Activated T-helper 17 cell treated with anti-CD3 and anti-CD28 coated beads, Interleukin-2, amount 50 U/mL, for 72 hours (primary cell): ENCODE results near the gene LSAMP. TPM values are rescaled to one million over a fixed set of nuclear protein-coding genes. Genes with fewer than 3 reads are reported as not detected.
"Not testable (repeated sequence)": the region's sequence is repeated elsewhere in the genome, so short reads cannot be mapped to it uniquely, and the experiment has no call there.

Experiments
- ATAC-seq: fragments of 150-1000 bp; cut with Tn5 transposase; replicated peaks from 2 replicates; pipeline ENCODE4 v1.10.0; 2021; ENCODE audit warnings: mild to moderate bottlenecking, moderate library complexity
- H3K27ac Mint-ChIP-seq: one replicate; pipeline ENCODE4 v1.8.0; 2022; ENCODE audit warnings: mixed read lengths
- H3K27me3 Mint-ChIP-seq: one replicate; pipeline ENCODE4 v1.8.0; 2022; ENCODE audit warnings: mixed read lengths
- H3K36me3 Mint-ChIP-seq: one replicate; pipeline ENCODE4 v1.8.0; 2022; ENCODE audit warnings: low read depth, mild to moderate bottlenecking, mixed read lengths
- H3K4me1 Mint-ChIP-seq: one replicate; pipeline ENCODE4 v1.8.0; 2022; ENCODE audit warnings: mixed read lengths
- H3K4me3 Mint-ChIP-seq: one replicate; pipeline ENCODE4 v1.8.0; 2022; ENCODE audit warnings: mild to moderate bottlenecking, mixed read lengths
- H3K9me3 Mint-ChIP-seq: one replicate; pipeline ENCODE4 v1.8.0; 2022; ENCODE audit warnings: mixed read lengths
- total RNA-seq, 2 donors: library from RNA; stranded (reverse); gene quantifications; one replicate each; pipeline ENCODE4 v1.2.3, GENCODE V29; 2022

The LSAMP gene
- total RNA-seq, 2 donors from 2014 or later, result not detected

GRCh38 chr3:116103868-116104530, 341.3 kb downstream of the LSAMP start:
- Mint-ChIP-seq H3K4me1 (no peaks in the 10 kb centered on the region), H3K27ac (no peak overlapping the region), H3K36me3 (no peaks in the 10 kb centered on the region), H3K9me3 (no peaks in the 10 kb centered on the region), H3K4me3 (no peak overlapping the region), H3K27me3 (no peaks in the 10 kb centered on the region)
- ATAC-seq, result no peak

- Mint-ChIP-seq H3K27ac (no peak overlapping the region), H3K36me3 (no peaks in the 10 kb centered on the region), H3K4me1 (no peaks in the 10 kb centered on the region), H3K9me3 (no peaks in the 10 kb centered on the region), H3K27me3 (no peaks in the 10 kb centered on the region), H3K4me3 (no peak overlapping the region)
- no peak for ATAC-seq
These were observed 343.2 kb downstream of the LSAMP start for GRCh38 chr3:116102037-116102436.

GRCh38 chr3:116097226-116097625, 348.1 kb downstream of the LSAMP start:
- Mint-ChIP-seq H3K4me3 (no peak overlapping the region), H3K9me3 (no peaks in the 10 kb centered on the region), H3K27me3 (no peaks in the 10 kb centered on the region), H3K4me1 (no peaks in the 10 kb centered on the region), H3K27ac (no peak overlapping the region), H3K36me3 (no peaks in the 10 kb centered on the region)
- no peak for ATAC-seq

GRCh38 chr3:116096631-116097030, 348.7 kb downstream of the LSAMP start:
- Mint-ChIP-seq H3K27me3 (no peaks in the 10 kb centered on the region), H3K4me3 (no peak overlapping the region), H3K27ac (no peak overlapping the region), H3K9me3 (no peaks in the 10 kb centered on the region), H3K36me3 (no peaks in the 10 kb centered on the region), H3K4me1 (no peaks in the 10 kb centered on the region)
- no peak for ATAC-seq

GRCh38 chr3:116093374-116093773, 351.9 kb downstream of the LSAMP start:
- H3K4me3 Mint-ChIP-seq, result no peak overlapping the region
- no peaks in the 10 kb centered on the region for H3K4me1 Mint-ChIP-seq
- no peaks in the 10 kb centered on the region for H3K9me3 Mint-ChIP-seq
- H3K27me3 Mint-ChIP-seq, result no peaks in the 10 kb centered on the region
- no peak for ATAC-seq
- no peak overlapping the region for H3K27ac Mint-ChIP-seq
- no peaks in the 10 kb centered on the region for H3K36me3 Mint-ChIP-seq

DNA sequence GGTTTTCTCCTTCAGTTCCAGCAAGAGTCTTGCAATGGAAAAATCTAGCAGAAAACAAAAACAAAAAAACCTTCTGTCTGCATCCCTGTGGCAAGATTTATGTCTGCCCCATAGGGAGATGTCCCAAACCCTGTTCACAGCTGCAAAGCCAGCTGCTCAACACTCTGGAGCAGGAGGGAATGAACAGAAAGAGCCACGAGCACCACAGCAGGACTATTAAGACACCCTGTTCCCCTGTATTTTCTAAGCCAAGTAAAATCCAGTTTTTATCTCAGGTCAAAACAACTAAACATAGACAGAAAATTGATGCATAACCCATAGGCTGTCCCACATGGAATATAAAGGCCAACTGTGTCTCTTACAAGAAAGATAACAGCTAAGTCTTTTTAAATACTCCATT, 357.9 kb downstream of the LSAMP start:
- Mint-ChIP-seq H3K9me3 (no peaks in the 10 kb centered on the region), H3K27ac (no peak overlapping the region), H3K4me3 (no peak overlapping the region), H3K4me1 (no peaks in the 10 kb centered on the region), H3K27me3 (no peaks in the 10 kb centered on the region), H3K36me3 (no peaks in the 10 kb centered on the region)
- ATAC-seq, result no peak

- Mint-ChIP-seq H3K9me3 (no peaks in the 10 kb centered on the region), H3K27ac (no peak overlapping the region), H3K4me3 (no peak overlapping the region), H3K4me1 (no peaks in the 10 kb centered on the region), H3K27me3 (no peaks in the 10 kb centered on the region), H3K36me3 (no peaks in the 10 kb centered on the region)
- ATAC-seq, result no peak
These were observed 360.1 kb downstream of the LSAMP start for GRCh38 chr3:116084999-116085791.

GRCh38 chr3:116083683-116084082, 361.6 kb downstream of the LSAMP start:
- H3K9me3 Mint-ChIP-seq, result no peaks in the 10 kb centered on the region
- no peaks in the 10 kb centered on the region for H3K36me3 Mint-ChIP-seq
- no peak for ATAC-seq
- no peak overlapping the region for H3K4me3 Mint-ChIP-seq
- no peak overlapping the region for H3K27ac Mint-ChIP-seq
- H3K27me3 Mint-ChIP-seq, result peaks cover 3% of the 10 kb centered on the region
- H3K4me1 Mint-ChIP-seq, result no peaks in the 10 kb centered on the region

DNA sequence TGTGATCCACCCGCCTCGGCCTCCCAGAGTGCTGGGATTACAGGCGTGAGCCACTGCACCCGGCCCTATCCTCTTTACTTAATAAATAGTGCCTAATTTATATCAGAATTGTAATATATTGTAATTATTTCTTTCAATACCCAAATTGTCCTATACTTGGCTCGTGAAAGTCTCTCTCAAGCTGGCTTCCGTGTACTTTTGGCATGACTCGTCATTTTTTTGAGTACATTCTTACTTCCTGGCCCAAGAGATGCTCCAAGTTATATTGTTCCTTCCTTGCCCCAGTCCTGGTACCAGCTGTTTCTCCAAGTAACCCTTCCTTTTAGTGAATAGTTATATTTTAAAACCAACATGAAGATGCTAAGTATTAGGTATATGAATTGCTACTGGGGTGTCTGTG, 366.7 kb downstream of the LSAMP start:
- H3K27me3 Mint-ChIP-seq, result peaks cover 8% of the 10 kb centered on the region
- ATAC-seq, result no peak
- H3K36me3 Mint-ChIP-seq, result no peaks in the 10 kb centered on the region
- no peak overlapping the region for H3K4me3 Mint-ChIP-seq
- peaks cover 5% of the 10 kb centered on the region for H3K9me3 Mint-ChIP-seq
- no peaks in the 10 kb centered on the region for H3K4me1 Mint-ChIP-seq
- no peak overlapping the region for H3K27ac Mint-ChIP-seq

- H3K4me1 Mint-ChIP-seq, result no peaks in the 10 kb centered on the region
- H3K27me3 Mint-ChIP-seq, result peaks cover 8% of the 10 kb centered on the region
- H3K4me3 Mint-ChIP-seq, result no peak overlapping the region
- ATAC-seq, result no peak
- H3K9me3 Mint-ChIP-seq, result peaks cover 5% of the 10 kb centered on the region
- no peak overlapping the region for H3K27ac Mint-ChIP-seq
- no peaks in the 10 kb centered on the region for H3K36me3 Mint-ChIP-seq
These were observed 367.7 kb downstream of the LSAMP start for GRCh38 chr3:116077557-116077956.

- H3K4me3 Mint-ChIP-seq, result no peak overlapping the region
- H3K36me3 Mint-ChIP-seq, result no peaks in the 10 kb centered on the region
- H3K27me3 Mint-ChIP-seq, result peaks cover 8% of the 10 kb centered on the region
- H3K4me1 Mint-ChIP-seq, result no peaks in the 10 kb centered on the region
- H3K27ac Mint-ChIP-seq, result no peak overlapping the region
- H3K9me3 Mint-ChIP-seq, result peaks cover 5% of the 10 kb centered on the region
- no peak for ATAC-seq
These were observed 368.2 kb downstream of the LSAMP start for GRCh38 chr3:116077059-116077458.

DNA sequence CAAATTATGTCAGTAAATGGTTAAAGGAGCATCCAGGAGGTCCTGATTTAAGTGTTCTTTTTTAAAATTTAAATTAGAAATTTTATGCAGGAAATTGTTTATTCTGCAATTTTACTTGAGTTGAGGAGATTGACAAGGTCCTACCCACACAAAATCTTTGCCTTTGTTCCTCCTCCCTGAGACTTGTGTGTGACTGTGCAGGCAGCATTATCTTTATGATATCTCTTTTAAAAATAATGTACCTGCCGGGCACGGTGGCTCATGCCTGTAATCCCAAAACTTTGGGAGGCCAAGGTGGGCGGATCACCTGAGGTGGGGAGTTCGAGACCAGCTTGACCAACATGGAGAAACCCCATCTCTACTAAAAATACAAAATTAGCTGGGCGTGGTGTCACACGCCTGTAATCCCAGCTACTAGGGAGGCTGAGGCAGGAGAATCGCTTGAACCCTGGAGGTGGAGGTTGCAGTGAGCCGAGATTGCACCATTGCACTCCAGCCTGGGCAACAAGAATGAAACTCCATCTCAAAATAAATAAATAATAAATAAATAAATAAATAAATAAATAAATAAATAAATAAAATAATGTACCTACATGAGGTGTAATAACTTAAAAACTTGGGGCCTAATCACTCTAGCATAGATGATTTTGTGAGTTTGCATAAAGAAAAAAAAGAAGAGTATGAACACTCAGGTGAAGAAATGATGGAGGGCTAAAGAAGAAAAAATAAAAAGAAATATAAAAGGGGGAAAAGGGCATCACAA, 374.6 kb downstream of the LSAMP start:
- H3K27me3 Mint-ChIP-seq, H3K36me3 Mint-ChIP-seq, H3K4me1 Mint-ChIP-seq, ATAC-seq, H3K9me3 Mint-ChIP-seq, H3K27ac Mint-ChIP-seq, H3K4me3 Mint-ChIP-seq: not testable (repeated sequence)

DNA sequence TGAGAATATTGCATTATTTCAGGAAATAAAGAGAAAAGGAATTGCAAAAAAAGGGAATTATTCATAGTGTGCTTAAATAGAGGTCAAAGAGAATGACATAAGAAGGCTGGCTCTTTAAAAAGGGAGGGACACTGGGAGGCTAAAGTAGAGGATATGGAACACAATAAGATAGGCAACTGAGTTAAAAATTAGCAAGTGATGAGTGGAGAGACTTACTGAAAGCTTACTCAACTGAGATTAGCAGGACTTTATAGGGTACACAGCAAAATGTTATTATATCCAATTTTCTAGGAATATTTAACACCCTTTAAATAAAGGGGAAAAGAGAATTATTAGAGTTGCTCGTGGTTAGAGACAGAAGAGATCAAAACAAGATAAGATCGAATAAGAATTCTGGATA, 375.2 kb downstream of the LSAMP start:
- H3K4me1 Mint-ChIP-seq, result no peaks in the 10 kb centered on the region
- no peak overlapping the region for H3K27ac Mint-ChIP-seq
- no peaks in the 10 kb centered on the region for H3K9me3 Mint-ChIP-seq
- H3K36me3 Mint-ChIP-seq, result no peaks in the 10 kb centered on the region
- no peak for ATAC-seq
- no peak overlapping the region for H3K4me3 Mint-ChIP-seq
- H3K27me3 Mint-ChIP-seq, result no peaks in the 10 kb centered on the region

- ATAC-seq, result no peak
- no peaks in the 10 kb centered on the region for H3K27me3 Mint-ChIP-seq
- no peaks in the 10 kb centered on the region for H3K4me1 Mint-ChIP-seq
- no peak overlapping the region for H3K27ac Mint-ChIP-seq
- no peaks in the 10 kb centered on the region for H3K9me3 Mint-ChIP-seq
- no peak overlapping the region for H3K4me3 Mint-ChIP-seq
- no peaks in the 10 kb centered on the region for H3K36me3 Mint-ChIP-seq
These were observed 376.3 kb downstream of the LSAMP start for GRCh38 chr3:116069024-116069423.

GRCh38 chr3:116067326-116067725, 378.0 kb downstream of the LSAMP start:
- no peak overlapping the region for H3K4me3 Mint-ChIP-seq
- H3K9me3 Mint-ChIP-seq, result no peaks in the 10 kb centered on the region
- no peak for ATAC-seq
- no peaks in the 10 kb centered on the region for H3K4me1 Mint-ChIP-seq
- no peaks in the 10 kb centered on the region for H3K36me3 Mint-ChIP-seq
- no peak overlapping the region for H3K27ac Mint-ChIP-seq
- H3K27me3 Mint-ChIP-seq, result no peaks in the 10 kb centered on the region
